ENCODE results near the gene KLF4.
"Not testable (repeated sequence)": the region's sequence is repeated elsewhere in the genome, so short reads cannot be mapped to it uniquely, and the experiment has no call there.

The KLF4 gene

GRCh38 chr9:107489687-107490605 is at the start of gene KLF4:
KLF4 (minus strand) TSS chr9:107489769; CDS start chr9:107489172, 597 bp downstream.
- DNase-seq = peak; percentile 71 to 83

GRCh38 chr9:107536462-107536861 is 46.9 kb upstream of the KLF4 start:
- no peak for DNase-seq

GRCh38 chr9:107534510-107535078 is 45.0 kb upstream of the KLF4 start:
- no peak for DNase-seq

GRCh38 chr9:107530679-107531078 is 41.1 kb upstream of the KLF4 start:
- DNase-seq = no peak

- no peak for DNase-seq
These were observed 39.1 kb upstream of the KLF4 start for GRCh38 chr9:107528686-107529085.

- DNase-seq = no peak
These were observed 34.0 kb upstream of the KLF4 start for GRCh38 chr9:107523539-107523938.

- DNase-seq = no peak
These were observed 30.6 kb upstream of the KLF4 start for GRCh38 chr9:107520186-107520585.

GRCh38 chr9:107518037-107518807 is 28.7 kb upstream of the KLF4 start:
- DNase-seq = no peak

GRCh38 chr9:107513464-107514100 is 24.0 kb upstream of the KLF4 start:
- DNase-seq = no peak

- peak in 1 of 2 donors; percentile 18 for DNase-seq
These were observed 15.3 kb upstream of the KLF4 start for GRCh38 chr9:107504585-107505455.

- no peak for DNase-seq
These were observed 12.9 kb upstream of the KLF4 start for GRCh38 chr9:107502464-107502863.

GRCh38 chr9:107500421-107501200 is 11.0 kb upstream of the KLF4 start:
- not testable (repeated sequence) for DNase-seq

GRCh38 chr9:107496976-107497375 is 7.4 kb upstream of the KLF4 start:
- no peak for DNase-seq

- DNase-seq = no peak
These were observed 2.9 kb upstream of the KLF4 start for GRCh38 chr9:107492381-107492970.

GRCh38 chr9:107491081-107492053 is 1.8 kb upstream of the KLF4 start:
- peak in 1 of 2 donors; percentile 15 for DNase-seq

- not testable (repeated sequence) for DNase-seq
These were observed 1.0 kb upstream of the KLF4 start for GRCh38 chr9:107490606-107490970.

- DNase-seq = no peak
These were observed 360 bp downstream of the KLF4 start for GRCh38 chr9:107489144-107489673.

- peak; percentile 31 to 65 for DNase-seq
These were observed 1.0 kb downstream of the KLF4 start for GRCh38 chr9:107488375-107489143.

Measured in CD4-positive, alpha-beta T cell treated with Interferon alpha-2 for 1 hour (primary cell).